Suprapubic skin (tissue), 4 donors: Measurements from ENCODE around the gene STAM. TPM values are rescaled to one million over a fixed set of nuclear protein-coding genes. Genes with fewer than 3 reads are reported as not detected.

Experiments used
- DNase-seq, 2 donors: peaks; one replicate each; pipeline ENCODE4 v3.0.0-alpha.2; 2019; ENCODE audit warnings: low spot score in 2 of 2
- H3K27ac ChIP-seq: fragments of 200-600 bp; sonication (generic); one replicate; pipeline ENCODE4 v1.5.1; 2019
- H3K27me3 ChIP-seq: fragments of 200-600 bp; sonication (generic); one replicate; pipeline ENCODE4 v1.5.1; 2019
- H3K36me3 ChIP-seq: fragments of 200-600 bp; sonication (generic); one replicate; pipeline ENCODE4 v1.5.1; 2019
- H3K4me1 ChIP-seq: fragments of 200-600 bp; sonication (generic); one replicate; pipeline ENCODE4 v1.5.1; 2019
- H3K4me3 ChIP-seq: fragments of 200-600 bp; sonication (generic); one replicate; pipeline ENCODE4 v1.5.1; 2019; ENCODE audit warnings: mild to moderate bottlenecking
- H3K9me3 ChIP-seq: fragments of 200-600 bp; sonication (generic); one replicate; pipeline ENCODE4 v1.5.1; 2019
- EP300 ChIP-seq: sonication (generic); formaldehyde crosslinking; IDR thresholded peaks from one replicate; pipeline ENCODE4 v1.6.1; 2017; ENCODE audit warnings: antibody characterized with exemption
- POLR2A ChIP-seq, 2 donors: fragments of 450-650 bp; IDR thresholded peaks; one replicate each; pipeline ENCODE4 v1.6.1; 2017; ENCODE audit warnings: antibody characterized with exemption in 2 of 2, mild to moderate bottlenecking in 2 of 2, moderate library complexity in 2 of 2
- POLR2AphosphoS5 ChIP-seq, 3 donors: sonication (generic); formaldehyde crosslinking; IDR thresholded peaks; one replicate each; pipeline ENCODE4 v1.6.1; 2017; ENCODE audit warnings: antibody characterized with exemption in 3 of 3
- WGBS: methylation state at CpG from one replicate; pipeline ENCODE4 v1.1.5; 2018; 5-methylcytosine and 5-hydroxymethylcytosine counted together
- total RNA-seq, 4 donors: library from RNA; depleted of rRNA; stranded (reverse); fragments of >200 nt; gene quantifications; one replicate each; pipeline ENCODE4 v1.1.0, GENCODE V29; 2016
- TF ChIP-seq, protein P1 (sequence below), 2 donors: fragments of 200-600 bp in 1 of 2; fragments of 450-650 bp in 1 of 2; sonication (generic) in 1 of 2; IDR thresholded peaks; one replicate each; pipeline ENCODE4 v1.5.1; 2016 to 2019; ENCODE audit warnings: antibody characterized with exemption in 2 of 2, mild to moderate bottlenecking in 1 of 2, moderate library complexity in 1 of 2

STAM gene
- total RNA-seq, 4 donors from 2014 or later = 19.4 to 28.6 (median 22.8) TPM

- no peaks in the 10 kb centered on the region for H3K36me3 ChIP-seq
- H3K4me1 ChIP-seq = no peaks in the 10 kb centered on the region
- no peak for TF ChIP-seq EP300
- TF ChIP-seq, protein P1, sequence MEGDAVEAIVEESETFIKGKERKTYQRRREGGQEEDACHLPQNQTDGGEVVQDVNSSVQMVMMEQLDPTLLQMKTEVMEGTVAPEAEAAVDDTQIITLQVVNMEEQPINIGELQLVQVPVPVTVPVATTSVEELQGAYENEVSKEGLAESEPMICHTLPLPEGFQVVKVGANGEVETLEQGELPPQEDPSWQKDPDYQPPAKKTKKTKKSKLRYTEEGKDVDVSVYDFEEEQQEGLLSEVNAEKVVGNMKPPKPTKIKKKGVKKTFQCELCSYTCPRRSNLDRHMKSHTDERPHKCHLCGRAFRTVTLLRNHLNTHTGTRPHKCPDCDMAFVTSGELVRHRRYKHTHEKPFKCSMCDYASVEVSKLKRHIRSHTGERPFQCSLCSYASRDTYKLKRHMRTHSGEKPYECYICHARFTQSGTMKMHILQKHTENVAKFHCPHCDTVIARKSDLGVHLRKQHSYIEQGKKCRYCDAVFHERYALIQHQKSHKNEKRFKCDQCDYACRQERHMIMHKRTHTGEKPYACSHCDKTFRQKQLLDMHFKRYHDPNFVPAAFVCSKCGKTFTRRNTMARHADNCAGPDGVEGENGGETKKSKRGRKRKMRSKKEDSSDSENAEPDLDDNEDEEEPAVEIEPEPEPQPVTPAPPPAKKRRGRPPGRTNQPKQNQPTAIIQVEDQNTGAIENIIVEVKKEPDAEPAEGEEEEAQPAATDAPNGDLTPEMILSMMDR (IDR thresholded peaks at IDR 0.05) = no peak
- TF ChIP-seq POLR2A (IDR thresholded peaks at IDR 0.05) = no peak
- no peak for TF ChIP-seq POLR2AphosphoS5 (IDR thresholded peaks at IDR 0.05)
- no peaks in the 10 kb centered on the region for H3K27me3 ChIP-seq
- no peak overlapping the region for H3K4me3 ChIP-seq
- no peak for DNase-seq
- no peak overlapping the region for H3K27ac ChIP-seq
- no peaks in the 10 kb centered on the region for H3K9me3 ChIP-seq
- WGBS = 94% methylated on average over 6 of the region's 6 CpGs
Measured at GRCh38 chr10:17733620-17734019, 89.7 kb downstream of the STAM start.

GRCh38 chr10:17734432-17735080, 90.6 kb downstream of the STAM start:
- no peak for DNase-seq
- Histone ChIP-seq H3K27me3 (no peaks in the 10 kb centered on the region), H3K9me3 (no peaks in the 10 kb centered on the region), H3K27ac (no peak overlapping the region), H3K36me3 (no peaks in the 10 kb centered on the region), H3K4me1 (no peaks in the 10 kb centered on the region), H3K4me3 (no peak overlapping the region)
- TF ChIP-seq POLR2AphosphoS5 (IDR thresholded peaks at IDR 0.05) (no peak), EP300 (no peak), POLR2A (IDR thresholded peaks at IDR 0.05) (no peak)
- TF ChIP-seq, protein P1 (IDR thresholded peaks at IDR 0.05) = no peak
- 86% methylated on average over 9 of the region's 9 CpGs for WGBS

- TF ChIP-seq EP300 (no peak), POLR2AphosphoS5 (IDR thresholded peaks at IDR 0.05) (no peak), POLR2A (IDR thresholded peaks at IDR 0.05) (no peak)
- TF ChIP-seq, protein P1 (IDR thresholded peaks at IDR 0.05) = no peak
- H3K4me3 ChIP-seq = no peak overlapping the region
- no peak for DNase-seq
- 86% methylated on average over 15 of the region's 15 CpGs for WGBS
- no peaks in the 10 kb centered on the region for H3K4me1 ChIP-seq
- no peaks in the 10 kb centered on the region for H3K9me3 ChIP-seq
- no peaks in the 10 kb centered on the region for H3K36me3 ChIP-seq
- H3K27me3 ChIP-seq = no peaks in the 10 kb centered on the region
- no peak overlapping the region for H3K27ac ChIP-seq
Measured at GRCh38 chr10:17735166-17735941, 91.4 kb downstream of the STAM start.

DNA sequence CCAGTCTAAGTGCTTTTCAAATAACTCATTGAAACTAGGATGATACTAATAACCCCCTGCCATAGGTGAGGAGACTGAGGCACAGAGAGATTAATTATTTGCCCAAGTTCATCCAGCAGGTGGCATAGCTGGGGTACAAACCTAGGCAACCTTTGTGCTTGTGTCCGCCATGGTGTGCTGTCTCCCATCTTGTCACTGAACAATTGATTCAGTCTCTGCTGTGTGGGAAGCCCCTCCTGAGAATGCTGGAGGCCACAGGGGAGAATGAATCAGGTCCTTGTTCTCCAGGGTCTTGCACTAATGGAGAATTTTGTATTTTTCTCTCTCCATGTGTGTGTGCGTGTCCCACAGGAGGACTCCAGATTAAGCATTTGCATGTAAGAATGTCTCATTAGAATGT, 92.3 kb downstream of the STAM start:
- 96% methylated on average over 2 of the region's 2 CpGs for WGBS
- Histone ChIP-seq H3K9me3 (no peaks in the 10 kb centered on the region), H3K27ac (no peak overlapping the region), H3K36me3 (no peaks in the 10 kb centered on the region), H3K27me3 (no peaks in the 10 kb centered on the region), H3K4me3 (no peak overlapping the region), H3K4me1 (no peaks in the 10 kb centered on the region)
- TF ChIP-seq POLR2A (IDR thresholded peaks at IDR 0.05) = no peak
- TF ChIP-seq POLR2AphosphoS5 (IDR thresholded peaks at IDR 0.05) = no peak
- TF ChIP-seq, protein P1 (IDR thresholded peaks at IDR 0.05) = no peak
- TF ChIP-seq EP300 = no peak
- no peak for DNase-seq
